ENCODE results near the gene GTF3A. TPM values are rescaled to one million over a fixed set of nuclear protein-coding genes. Genes with fewer than 3 reads are reported as not detected.

Gene GTF3A
- total RNA-seq, 1 experiment from 2014 or later = 102 TPM

GRCh38 chr13:27374650-27375049 lies 49.8 kb upstream of the GTF3A start:
- intact Hi-C loops (cut with micrococcal nuclease) = loop anchor here (1.0 to 2.0 kb wide), 3 partner anchors 158 to 610 kb away; no protein-coding TSS in a partner anchor
- Histone ChIP-seq H3K79me2 (ENCODE audit: insufficient read depth, low read length) (no peaks in the 10 kb centered on the region), H3K27ac (ENCODE audit: low read depth, low read length) (no peak overlapping the region), H3K36me3 (ENCODE audit: control insufficient read depth in 1 of 2, insufficient read depth in 2 of 2, low read length in 2 of 2) (no peaks in the 10 kb centered on the region), H3K9ac (ENCODE audit: low read length) (no peak overlapping the region), H2AFZ (ENCODE audit: low read depth, low read length, poor library complexity, severe bottlenecking) (peak overlapping the region; percentile 93), H3K4me2 (ENCODE audit: low read length) (peak overlapping the region; percentile 38), H3K27me3 (ENCODE audit: insufficient read depth, low read length) (no peaks in the 10 kb centered on the region), H3K4me1 (ENCODE audit: control insufficient read depth in 1 of 2, insufficient read depth in 2 of 2, low read length in 2 of 2) (peaks cover 12 to 22% of the 10 kb centered on the region in 2 experiments; a peak in 3 of 4 replicates), H3K4me3 (replicated peaks in 1 of 2; ENCODE audit: low read depth in 1 of 2, low read length in 2 of 2) (no peak overlapping the region), H3K9me2 (ENCODE audit: insufficient read depth) (no peaks in the 10 kb centered on the region), H4K20me1 (ENCODE audit: insufficient read depth) (no peaks in the 10 kb centered on the region), H3K9me3 (ENCODE audit: control insufficient read depth in 1 of 2, insufficient read depth in 1 of 2, low read depth in 1 of 2, low read length in 2 of 2) (no peaks in the 10 kb centered on the region)
- BruUV-seq (replicated peaks) = no TSS peak
- POLR2A ChIA-PET = interaction anchor here (0.6 kb wide), 1 partner anchor 258 kb away, joined by 3 read pairs; no protein-coding TSS in a partner anchor
- DNase-seq (ENCODE audit: low read depth, low spot score) (peak; percentile 85), ATAC-seq (peak; percentile 96)
- TF ChIP-seq RAD21 (IDR thresholded peaks at IDR 0.05; ENCODE audit: low read depth) = peak; percentile 80
- TF ChIP-seq ZBTB33 (IDR thresholded peaks at IDR 0.05; ENCODE audit: extremely low read depth, insufficient replicate concordance, low read length) = no peak
- TF ChIP-seq MAX (IDR thresholded peaks at IDR 0.05) = peak; percentile 51
- TF ChIP-seq CTCF (IDR thresholded peaks at IDR 0.05 in 2 of 3, conservative IDR thresholded peaks at IDR 0.05 in 1 of 3; ENCODE audit: borderline replicate concordance in 1 of 3, insufficient read depth in 1 of 3, low read depth in 2 of 3, low read length in 2 of 3) = peak; percentile 67 to 82 (median 79); a peak in 5 of 6 replicates
- RAD21 ChIA-PET (ENCODE audit: low non-redundant PET in 1 of 2, low total read pairs in 2 of 2, uncharacterized antibody in 2 of 2, unreplicated experiment in 2 of 2) = interaction anchor here in 1 of 2 experiments (0.9 to 1.0 kb wide), 2 partner anchors 13 to 452 kb away, joined by 3 to 4 read pairs; no protein-coding TSS in a partner anchor
- CTCF ChIA-PET = interaction anchor here (0.6 to 4.2 kb wide), 10 partner anchors 10 to 610 kb away, joined by 3 to 31 read pairs (median 4); no protein-coding TSS in a partner anchor

All from HCT116 (cell line).